A673 (cell line): ENCODE results near the gene CLEC18B.
"Not testable (repeated sequence)": the region's sequence is repeated elsewhere in the genome, so short reads cannot be mapped to it uniquely, and the experiment has no call there.

Source experiments
- EZH2 ChIP-seq: fragments of 200-600 bp; sonication (generic); IDR thresholded peaks from 2 replicates; pipeline ENCODE4 v1.6.1; 2017; ENCODE audit warnings: borderline replicate concordance, low read depth, mild to moderate bottlenecking, mixed read lengths, antibody characterized with exemption, low read length; ENCODE audit not compliant: poor library complexity, severe bottlenecking
- TF ChIP-seq, protein P1 (sequence below): fragments of 300-800, 200-600 bp; sonication (generic); conservative IDR thresholded peaks from 2 replicates; pipeline ENCODE4 v1.5.1; 2017; ENCODE audit warnings: low read depth, mild to moderate bottlenecking, antibody characterized with exemption, low read length, moderate library complexity, mixed read lengths

DNA sequence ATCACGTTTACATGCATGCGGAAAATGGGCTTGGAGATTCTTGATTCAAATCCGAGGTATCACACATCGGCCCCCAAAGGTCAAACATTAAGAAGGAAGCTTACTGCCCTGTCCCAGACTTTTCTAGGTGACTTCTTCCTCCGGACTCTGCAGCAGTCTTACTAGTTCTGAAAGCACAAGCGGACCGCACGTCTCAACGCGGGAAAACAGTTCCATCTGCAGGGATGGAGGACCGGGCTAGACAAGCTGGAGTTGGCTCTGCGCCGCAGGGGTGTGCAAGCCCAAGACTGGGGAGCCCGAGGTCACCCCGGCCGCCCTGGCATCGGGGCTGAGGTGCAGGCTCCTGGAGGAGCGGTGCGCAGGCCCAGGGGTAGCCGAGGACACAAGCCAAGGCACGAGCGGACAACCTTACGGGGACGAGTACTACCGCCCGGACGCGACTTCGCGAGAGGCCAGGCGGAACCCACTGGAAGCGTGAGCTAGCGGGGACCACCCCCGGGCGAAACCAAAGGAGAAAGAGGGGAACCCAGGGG, 53.7 kb downstream of the CLEC18B start:
- TF ChIP-seq, protein P1, sequence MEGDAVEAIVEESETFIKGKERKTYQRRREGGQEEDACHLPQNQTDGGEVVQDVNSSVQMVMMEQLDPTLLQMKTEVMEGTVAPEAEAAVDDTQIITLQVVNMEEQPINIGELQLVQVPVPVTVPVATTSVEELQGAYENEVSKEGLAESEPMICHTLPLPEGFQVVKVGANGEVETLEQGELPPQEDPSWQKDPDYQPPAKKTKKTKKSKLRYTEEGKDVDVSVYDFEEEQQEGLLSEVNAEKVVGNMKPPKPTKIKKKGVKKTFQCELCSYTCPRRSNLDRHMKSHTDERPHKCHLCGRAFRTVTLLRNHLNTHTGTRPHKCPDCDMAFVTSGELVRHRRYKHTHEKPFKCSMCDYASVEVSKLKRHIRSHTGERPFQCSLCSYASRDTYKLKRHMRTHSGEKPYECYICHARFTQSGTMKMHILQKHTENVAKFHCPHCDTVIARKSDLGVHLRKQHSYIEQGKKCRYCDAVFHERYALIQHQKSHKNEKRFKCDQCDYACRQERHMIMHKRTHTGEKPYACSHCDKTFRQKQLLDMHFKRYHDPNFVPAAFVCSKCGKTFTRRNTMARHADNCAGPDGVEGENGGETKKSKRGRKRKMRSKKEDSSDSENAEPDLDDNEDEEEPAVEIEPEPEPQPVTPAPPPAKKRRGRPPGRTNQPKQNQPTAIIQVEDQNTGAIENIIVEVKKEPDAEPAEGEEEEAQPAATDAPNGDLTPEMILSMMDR: not testable (repeated sequence)
- TF ChIP-seq EZH2: not testable (repeated sequence)
